Embryonic facial prominence (tissue), 1 donor: ENCODE data around the gene USP24.
"Not testable (repeated sequence)": the region's sequence is repeated elsewhere in the genome, so short reads cannot be mapped to it uniquely, and the experiment has no call there.

Source experiments
- DNase-seq: peaks from one replicate; pipeline ENCODE4 v3.0.0-alpha.2; 2016; ENCODE audit errors: extremely low spot score

USP24 gene

DNA sequence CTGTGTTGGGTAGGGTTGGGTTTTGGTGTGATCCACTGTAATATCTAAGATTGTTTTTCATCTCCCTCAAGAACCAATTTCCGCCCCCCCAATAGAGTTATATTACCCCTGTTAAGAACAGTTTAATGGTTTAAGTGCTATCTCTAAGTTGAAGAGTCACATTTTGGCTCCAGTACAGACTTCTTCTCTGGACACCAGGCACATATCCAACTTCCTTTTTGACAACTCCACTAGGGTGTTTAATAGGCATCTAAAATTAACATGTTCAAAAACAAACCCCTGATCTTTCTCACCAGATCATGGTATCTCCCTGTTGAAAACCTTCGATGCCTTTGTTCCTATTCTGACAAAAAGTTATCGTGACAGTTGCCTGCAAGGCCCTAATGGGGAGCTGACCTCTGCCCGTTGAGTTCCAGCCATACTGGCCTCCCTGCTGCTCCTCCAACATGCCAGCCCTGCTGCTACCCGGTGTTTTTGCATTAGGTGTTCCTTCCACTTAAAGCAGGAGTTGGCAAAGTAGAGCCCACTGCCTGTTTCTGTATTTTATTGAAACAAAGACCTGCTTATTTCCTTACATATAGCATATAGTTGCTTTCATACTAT is 18.6 kb downstream of the USP24 start:
- DNase-seq, result no peak

DNA sequence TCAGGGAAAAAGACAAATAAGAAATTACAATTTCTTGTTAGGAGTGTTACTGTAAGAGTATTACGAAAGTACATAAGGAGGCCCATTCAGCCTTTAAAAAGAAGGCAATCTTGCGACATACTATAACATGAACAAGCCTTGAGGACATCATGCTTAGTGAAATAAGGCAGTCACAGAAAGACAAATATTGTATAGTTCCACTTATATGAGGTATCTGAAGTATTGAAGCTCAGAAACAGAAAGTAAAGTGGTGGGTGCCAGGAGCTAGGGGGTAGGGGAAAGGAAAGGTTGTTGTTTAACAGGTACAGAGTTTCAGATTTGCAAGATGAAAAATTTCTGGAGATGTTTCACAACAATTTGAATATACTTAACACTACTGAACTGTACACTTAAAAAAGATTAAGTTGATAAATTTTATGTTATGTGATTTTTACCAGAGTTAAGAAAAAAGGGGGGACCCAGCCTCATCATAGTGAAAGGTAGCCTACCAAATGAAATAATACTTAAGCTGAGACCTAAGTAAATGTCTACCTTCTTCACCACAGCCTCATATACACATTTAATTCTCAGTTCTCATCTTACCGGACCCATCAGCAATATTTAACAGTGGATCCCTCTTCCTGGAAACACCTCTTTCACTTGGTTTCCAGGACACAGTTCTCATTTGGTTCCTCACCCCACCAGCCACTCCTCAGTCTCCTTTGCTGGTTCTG is 19.5 kb downstream of the USP24 start:
- no peak for DNase-seq

DNA sequence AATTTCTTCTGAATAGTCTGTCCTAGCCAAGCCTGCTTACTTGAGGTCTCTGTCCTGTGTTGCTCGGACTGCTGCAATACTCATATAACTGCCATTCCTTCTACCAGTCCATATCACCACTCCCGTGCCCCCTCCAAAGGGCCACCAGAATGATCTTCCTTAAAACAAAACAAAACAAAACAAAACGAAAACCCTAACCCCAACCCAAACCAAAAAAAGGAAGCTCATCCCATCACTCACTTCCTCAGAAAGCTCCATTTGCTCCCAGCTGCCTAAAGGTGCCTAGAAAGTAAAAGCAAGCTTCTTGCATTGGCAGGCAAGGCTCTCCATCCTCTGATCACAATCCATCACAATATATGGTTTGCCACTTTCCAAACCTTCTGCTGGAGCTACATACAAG is 20.3 kb downstream of the USP24 start:
- no peak for DNase-seq

DNA sequence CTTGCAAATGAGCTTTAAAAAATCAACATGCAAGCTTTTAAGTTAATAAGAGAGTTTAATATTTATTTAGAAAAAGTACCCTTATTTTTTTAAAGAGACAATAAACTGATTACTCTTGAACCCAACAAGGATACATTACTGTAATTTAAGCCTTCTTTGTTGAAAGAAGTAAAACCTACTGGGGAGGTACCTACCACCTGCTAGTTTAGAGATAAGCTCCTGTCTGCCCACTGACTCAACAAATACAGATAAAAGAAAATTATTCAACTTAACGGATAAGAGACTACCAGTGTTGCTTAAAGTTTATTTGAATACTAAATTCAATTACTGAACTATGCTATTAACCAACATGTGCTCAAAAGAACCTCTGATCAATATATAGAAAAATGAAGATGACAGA is 23.1 kb downstream of the USP24 start:
- no peak for DNase-seq

DNA sequence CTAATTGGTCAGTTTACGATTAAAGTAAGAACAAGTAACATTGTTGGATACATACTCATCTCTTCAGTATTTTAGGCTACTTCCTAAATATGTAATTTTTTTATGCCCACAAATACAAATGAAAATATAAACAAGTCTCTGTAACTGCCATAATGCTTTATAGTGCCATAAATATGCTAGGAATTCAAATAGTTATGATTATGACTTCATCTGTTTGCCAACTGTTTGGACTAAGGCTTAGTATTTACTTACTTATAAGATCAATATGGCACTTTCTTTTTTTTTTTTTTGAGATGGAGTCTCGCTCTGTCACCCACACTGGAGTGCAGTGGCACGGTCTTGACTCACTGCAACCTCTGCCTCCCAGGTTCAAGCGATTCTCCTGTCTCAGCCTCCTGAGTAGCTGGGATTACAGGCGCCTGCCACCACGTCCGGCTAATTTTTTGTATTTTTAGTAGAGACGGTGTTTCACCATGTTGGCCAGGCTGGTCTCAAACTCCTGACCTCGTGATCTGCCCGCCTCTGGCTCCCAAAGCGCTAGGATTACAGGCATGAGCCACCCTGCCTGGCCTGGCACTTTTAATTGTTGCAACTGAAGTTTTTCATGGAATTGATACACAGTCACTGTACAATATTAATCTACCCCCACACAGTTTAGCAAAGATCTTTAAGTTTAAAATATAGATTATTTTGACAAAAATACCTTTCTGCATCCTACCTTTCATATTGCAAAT is 23.8 kb downstream of the USP24 start:
- DNase-seq, result not testable (repeated sequence)

DNA sequence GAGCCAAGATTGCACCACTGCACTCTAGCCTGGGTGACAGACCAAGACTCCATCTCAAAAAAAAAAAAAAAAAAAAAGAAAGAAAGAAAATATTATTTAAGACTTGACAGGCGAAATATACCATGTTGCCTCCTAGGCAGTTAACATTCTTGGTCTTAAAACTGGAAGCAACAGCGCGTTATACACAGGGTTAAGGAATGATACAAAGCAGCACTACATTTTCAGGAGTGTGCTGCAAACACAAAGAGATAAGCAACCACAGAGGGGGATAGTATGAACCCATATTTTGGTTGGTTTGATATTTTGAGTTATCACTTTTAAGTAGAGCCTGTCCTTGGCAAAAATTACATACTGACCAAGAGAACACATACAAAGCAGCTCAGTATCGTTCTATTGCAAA is 25.1 kb downstream of the USP24 start:
- DNase-seq, result no peak

DNA sequence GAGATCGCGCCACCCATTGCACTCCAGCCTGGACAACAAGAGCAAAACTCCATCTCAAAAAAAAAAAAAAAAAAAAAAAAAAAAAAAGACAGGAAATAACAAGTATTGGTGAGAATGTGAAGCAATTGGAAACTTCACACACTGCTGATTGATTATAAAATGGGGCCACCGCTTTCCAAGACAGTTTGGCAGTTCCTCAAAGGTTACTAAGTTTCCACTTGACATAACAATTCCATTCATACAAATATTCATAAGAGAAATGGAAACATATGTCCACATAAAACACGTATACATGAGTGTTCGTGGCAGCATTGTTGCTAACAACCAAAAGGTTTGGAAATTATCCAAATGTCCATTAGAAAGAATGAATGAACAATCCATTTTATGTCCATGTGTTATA is 26.3 kb downstream of the USP24 start:
- DNase-seq, result no peak

DNA sequence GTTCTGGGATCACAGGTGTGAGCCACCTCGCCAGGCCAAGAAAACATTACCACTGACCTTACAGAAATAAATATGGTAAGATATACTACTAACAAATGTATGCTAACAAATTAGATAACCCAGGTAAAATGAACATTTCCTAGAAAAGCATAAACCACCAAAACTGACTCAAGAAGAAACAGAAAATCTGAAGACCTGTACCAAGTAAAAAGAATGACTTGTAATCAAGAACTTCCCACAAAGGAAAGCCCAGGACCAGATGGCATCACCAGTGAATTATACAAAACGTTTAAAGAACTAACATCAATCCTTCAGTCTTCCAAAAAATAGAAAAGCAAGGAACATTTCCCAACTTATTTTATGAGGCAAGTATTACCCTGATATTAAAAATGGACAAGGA is 29.3 kb downstream of the USP24 start:
- no peak for DNase-seq

DNA sequence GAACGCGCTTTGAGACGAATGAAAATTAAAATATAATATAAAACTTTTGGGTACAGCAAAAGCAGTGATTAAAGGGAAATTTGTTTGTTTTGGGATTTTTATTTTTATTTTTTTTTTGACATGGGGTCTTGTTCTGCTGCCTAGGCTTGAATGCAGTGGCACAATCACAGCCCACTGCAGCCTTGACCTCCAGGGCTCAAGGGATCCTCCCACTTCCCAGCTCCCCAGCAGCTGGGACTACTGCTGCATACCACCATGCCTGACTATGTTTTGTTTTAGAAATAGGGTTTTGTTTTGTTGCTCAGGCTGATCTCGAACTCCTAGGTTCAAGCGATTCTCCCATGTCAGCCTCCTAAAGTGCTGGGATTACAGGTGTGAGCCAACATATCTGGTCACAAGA is 30.3 kb downstream of the USP24 start:
- DNase-seq, result no peak

DNA sequence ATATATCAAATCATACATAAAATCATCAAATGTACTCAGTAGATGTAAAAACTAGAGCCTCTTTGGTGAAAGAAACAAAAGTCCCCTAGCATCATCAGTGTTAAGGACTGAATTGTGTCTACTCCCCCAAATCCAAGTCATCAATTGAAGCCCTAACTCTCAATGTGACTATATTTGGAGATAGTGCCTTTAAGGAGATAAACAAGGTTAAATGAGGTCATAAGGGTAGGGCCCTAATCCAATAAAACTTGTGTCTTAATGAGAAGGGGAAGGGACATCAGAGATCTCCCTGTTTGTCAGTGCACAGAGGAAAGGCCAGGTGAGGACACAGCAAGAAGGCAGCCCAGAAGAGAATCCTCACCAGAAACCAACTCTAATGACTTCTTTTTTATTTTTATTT is 33.5 kb downstream of the USP24 start:
- no peak for DNase-seq

DNA sequence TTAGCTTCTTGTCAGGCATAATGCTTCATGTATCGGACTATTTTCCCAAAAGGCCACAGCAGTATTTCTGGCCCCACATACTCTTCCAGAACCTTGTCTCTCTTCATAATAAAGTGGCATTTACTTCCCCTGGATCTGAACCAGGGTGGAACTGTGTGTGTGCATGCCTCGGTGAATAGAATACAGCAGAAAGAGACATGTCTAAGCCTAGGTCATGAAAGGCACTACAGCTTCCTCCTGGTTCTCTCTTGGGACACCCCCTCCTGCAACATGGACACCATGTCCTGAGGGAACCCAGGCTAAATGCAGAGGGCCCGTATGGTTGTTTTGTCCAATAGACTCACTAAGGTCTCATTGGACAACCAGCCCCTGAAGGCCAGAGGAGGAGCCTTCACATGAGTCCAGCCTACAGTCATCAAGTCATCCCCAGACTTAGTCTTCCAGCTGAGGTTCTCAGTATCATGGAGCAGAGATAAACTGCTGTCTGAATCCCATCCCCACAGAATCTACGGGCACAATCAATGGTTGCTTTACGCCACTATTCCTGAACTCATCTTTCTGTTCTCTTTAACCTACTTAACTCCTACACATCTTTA is 35.0 kb downstream of the USP24 start:
- DNase-seq, result no peak

DNA sequence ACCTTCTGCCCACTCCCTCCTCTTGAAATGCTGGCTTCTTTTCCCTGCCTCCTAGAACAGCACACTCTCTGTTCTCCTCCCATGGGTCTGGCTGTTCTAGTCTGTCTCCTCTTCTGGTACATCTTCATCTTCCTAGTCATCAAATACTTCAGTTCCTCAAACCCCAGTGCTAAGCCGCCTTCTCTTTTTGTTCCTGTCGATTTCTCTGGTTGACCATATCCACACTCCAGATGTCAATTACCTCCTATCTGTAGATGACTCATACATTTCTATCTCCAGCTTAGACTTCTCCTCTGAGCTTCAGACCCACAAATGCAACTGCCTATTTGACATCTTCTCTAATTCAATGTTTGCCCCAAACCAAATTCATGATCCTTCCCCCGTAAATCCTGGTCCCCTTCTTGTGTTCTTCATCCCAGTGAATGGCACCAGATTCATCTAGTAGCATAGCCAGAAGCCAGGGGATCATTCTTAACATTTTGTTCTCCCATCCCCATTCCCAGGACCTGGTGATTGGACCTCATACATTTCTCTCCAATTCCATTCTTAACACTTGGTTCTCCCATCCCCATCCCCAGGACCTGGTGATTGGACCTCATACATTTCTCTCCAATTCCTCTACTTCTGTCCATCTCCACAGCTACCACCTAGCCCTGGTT is 35.9 kb downstream of the USP24 start:
- DNase-seq, result no peak

DNA sequence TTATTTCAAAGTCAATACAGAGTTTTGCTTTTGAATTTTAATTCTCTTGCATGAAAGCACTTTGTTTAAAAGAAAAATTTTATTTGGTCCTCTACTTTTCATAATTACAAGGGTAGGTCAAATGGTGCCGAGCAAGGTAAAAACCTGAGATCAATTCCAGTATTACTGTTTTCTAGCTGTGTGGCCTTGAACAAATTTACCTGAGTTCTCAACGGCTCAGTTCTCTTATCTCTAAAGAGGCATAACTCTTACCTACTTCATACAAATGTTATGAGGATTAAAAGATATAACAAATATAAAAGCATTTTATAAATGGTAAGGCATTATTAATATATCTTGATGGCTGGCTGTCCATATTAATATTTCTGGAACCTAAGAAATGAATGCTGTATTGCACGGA is 42.5 kb downstream of the USP24 start:
- no peak for DNase-seq

DNA sequence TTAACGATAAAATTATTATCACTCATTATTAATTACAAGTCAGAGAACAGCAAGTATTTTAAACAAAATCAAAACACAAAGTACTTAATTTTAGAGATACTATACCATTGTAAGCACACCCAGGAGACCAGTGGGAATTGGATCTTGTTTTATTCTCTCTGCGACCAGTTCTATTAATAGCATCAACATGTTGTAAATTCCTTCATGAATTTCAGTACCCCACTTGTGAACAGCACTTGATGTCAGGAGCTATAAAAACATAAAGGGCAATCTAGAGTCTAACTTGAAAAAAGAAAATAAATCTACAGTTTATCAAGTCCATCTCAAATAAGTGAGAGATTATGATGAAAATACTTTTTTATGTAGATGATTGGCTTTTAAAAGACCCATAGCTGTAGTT is 42.9 kb downstream of the USP24 start:
- DNase-seq, result no peak

DNA sequence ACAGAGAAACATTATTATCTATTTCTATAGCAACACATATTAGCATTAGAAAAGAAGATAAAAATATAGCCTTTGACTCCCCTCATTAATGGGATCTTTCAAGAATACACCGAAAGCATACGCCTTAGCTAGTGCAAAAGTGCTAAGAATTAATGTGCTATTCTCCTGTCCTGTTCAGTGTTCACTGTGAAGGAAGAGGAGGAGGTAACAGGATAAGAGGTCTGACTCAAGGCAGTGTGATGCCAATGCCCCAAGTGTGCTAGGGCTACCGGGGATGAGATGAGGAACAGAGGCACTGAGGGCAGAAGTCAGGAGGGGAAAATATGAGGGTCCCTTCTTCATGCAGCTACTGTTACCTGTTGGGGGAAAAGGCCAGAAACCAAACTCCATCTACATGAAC is 43.5 kb downstream of the USP24 start:
- DNase-seq, result no peak

DNA sequence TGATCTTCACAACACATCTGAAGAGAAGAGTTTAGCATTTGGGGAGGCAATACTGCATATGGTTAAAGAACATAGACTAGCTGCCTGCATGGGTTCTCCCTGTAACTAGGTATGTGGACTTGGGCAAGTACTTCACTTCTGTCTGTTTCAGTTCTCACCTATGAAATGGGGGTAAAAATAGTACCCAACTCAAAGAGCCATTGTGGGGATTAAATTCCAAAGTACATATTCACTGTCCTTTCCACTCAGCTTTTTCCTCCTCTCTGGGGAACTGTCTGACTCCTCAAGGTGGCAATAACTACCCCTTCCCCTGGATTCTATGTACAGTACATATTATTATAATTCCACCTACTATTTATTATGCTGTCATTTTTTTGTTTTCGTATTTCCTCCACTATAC is 44.7 kb downstream of the USP24 start:
- no peak for DNase-seq

DNA sequence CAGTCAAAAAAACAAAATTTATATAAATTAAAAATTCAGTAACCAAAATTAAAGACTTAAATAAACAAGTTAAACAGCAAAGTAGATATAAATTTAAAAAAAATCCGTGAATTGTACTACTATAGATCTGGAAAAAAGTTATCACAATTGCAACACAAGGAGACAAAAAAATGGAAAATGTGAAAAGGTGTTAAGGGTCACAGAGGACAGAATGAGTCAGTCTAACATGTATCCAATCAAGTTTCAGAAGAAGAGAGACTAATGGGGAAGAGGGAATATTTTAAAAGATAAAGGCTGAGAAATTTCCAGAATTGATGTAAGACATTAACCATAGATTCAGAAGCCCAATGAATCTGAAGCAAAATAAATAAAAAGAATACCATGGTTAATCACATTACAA is 46.0 kb downstream of the USP24 start:
- DNase-seq, result no peak

DNA sequence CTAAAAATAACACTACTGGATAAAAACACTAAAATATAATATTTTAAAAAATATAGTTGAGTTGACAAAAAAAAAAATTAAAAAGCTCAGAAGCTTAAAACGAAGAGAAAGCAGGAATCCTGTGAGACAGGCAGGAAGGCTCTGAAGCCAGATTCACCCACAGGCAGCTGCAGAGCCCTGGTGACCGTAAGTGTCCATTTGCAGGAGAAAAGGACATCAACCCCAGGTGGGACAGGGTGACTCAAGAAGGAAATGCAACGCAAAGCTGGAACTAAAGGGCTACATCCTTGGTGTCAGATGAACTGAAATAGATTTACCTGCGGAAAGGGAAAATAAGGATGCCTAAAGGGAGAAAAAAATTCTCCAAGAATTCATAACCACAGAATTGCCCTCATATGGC is 46.8 kb downstream of the USP24 start:
- no peak for DNase-seq

DNA sequence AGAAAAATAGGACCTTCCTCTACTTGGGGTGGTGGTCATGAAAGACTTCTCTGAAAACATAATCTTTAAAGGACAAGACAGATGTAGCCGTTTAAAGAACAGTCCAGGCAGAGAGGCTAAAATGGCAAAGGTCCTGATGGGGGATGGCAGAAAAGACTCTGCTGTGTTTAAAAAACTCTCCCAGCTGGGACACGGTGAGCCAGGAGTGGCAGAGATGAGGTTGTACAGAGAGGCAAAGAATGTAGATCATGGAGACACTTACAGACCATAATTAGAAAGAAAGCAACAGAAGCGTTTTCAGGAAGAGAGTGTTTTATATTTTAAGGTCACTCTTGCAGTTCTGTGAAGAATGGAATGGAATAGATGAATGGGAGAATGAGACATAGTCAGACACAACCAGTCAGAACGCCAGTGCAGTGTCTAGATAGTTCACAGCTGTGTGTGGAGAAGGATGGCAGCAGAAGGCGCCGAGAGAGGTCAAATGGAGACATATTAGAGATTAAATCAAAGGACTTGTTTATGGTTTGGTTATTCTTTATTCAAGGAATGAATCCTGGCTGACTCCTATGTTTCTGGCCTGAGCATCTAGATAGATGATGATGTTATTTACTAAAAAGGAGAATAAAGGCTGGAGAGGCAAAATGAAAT is 47.8 kb downstream of the USP24 start:
- DNase-seq, result no peak

DNA sequence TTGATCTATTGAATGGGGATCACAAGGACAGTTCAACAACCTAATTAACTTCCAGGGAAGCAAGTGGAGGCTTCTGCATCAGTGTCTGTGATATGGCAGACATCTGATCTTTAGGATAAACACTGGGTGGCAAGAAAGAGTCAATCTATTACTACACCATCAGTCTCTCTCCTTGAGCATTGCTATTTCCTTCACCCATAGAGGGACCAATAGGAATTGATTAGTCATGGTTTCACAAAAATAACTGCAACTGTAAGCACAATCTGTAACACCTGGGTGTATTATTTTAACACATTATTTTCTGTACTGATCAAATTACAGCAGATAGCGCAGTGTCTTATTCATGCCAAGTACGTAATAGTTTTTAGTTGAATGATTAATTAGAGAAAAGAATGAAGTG is 50.3 kb downstream of the USP24 start:
- DNase-seq, result no peak

DNA sequence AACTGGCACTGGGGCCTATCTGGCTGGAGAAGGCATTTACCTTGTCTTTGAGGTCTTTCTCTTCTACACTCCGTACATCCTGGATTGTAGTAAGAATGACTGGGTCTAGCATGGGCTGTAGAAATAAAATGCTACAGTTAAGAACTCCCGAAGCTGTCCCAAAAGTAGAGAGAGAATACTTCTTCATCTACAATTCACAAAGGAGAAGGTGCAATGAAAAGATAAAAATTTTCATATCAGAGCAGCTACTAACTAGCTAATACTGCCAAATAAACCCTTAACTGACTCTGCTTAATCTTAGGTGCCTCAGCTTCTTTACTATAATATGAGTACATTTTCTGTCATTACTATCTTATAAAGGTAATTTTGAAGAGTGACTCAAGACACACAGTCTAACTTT is 55.6 kb downstream of the USP24 start:
- no peak for DNase-seq

DNA sequence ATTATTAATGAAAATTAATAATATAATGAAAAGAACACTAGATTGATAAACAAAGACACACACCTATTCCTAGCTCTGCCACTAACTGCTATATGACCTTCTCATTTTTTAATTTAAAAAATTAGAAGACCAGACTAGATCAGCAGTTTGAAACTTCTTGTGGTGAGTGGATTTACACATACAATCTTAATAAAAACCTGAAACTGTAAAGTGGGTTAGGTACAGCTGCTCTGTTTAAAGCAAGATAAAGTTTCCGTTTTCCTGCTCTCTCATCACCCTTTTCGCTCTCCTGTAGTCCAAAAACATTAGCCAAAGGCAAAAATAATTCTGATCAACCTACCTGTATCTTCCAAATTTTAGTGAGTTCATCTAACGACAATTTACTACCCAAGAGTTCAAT is 58.6 kb downstream of the USP24 start:
- DNase-seq, result no peak
